WI38 (cell line): ENCODE data around the gene FAM217B.

Experiments
- H3K4me3 ChIP-seq: 2 replicates; pipeline ENCODE4 v1.5.1; 2011; ENCODE audit warnings: low read depth, mild to moderate bottlenecking, control low read depth, low read length
- CTCF ChIP-seq: IDR thresholded peaks from 2 replicates; pipeline ENCODE4 v1.5.1; 2012; ENCODE audit warnings: low read depth, mild to moderate bottlenecking, control low read depth, low read length

The FAM217B gene

GRCh38 chr20:59932616-59933295 is 7.4 kb upstream of the FAM217B start:
- no peak overlapping the region for H3K4me3 ChIP-seq

GRCh38 chr20:59933296-59933848 is 6.8 kb upstream of the FAM217B start, which contains the start of gene SYCP2:
TSS of gene SYCP2 (minus strand) at chr20:59933637. CDS start at chr20:59922413, 11,224 bp downstream.
- no peak for TF ChIP-seq CTCF
- peak within 1 kb of the TSS; percentile 59 for H3K4me3 ChIP-seq

More at GRCh38 chr20:59932616-59933295, 7.4 kb upstream of the FAM217B start:
- TF ChIP-seq CTCF, result no peak

GRCh38 chr20:59933849-59934585 is 6.2 kb upstream of the FAM217B start:
- TF ChIP-seq CTCF, result peak; percentile 89
- peak overlapping the region; percentile 59 for H3K4me3 ChIP-seq

- no peak overlapping the region for H3K4me3 ChIP-seq
- no peak for TF ChIP-seq CTCF
These were observed 4.6 kb upstream of the FAM217B start for GRCh38 chr20:59935457-59936185.

- no peak overlapping the region for H3K4me3 ChIP-seq
- TF ChIP-seq CTCF, result no peak
These were observed 3.8 kb upstream of the FAM217B start for GRCh38 chr20:59936409-59936808.

- H3K4me3 ChIP-seq, result no peak overlapping the region
- TF ChIP-seq CTCF, result no peak
These were observed 3.0 kb upstream of the FAM217B start for GRCh38 chr20:59937150-59937549.

- peak overlapping the region; percentile 90 for H3K4me3 ChIP-seq
- no peak for TF ChIP-seq CTCF
These were observed 2.0 kb upstream of the FAM217B start for GRCh38 chr20:59938221-59938620.
